Tibial artery (tissue), 4 donors: ENCODE data around the gene ZFY.

ENCODE experiments used
- DNase-seq, 2 donors: peaks; one replicate each; pipeline ENCODE4 v3.0.0-alpha.2; 2019
- H3K27ac ChIP-seq, 2 donors: fragments of 200-600 bp; sonication (generic) in 1 of 2; 1 replicate in 1 of 2; 2 replicates in 1 of 2; pipeline ENCODE4 v1.5.1; 2018 to 2019; ENCODE audit warnings: mild to moderate bottlenecking in 1 of 2
- H3K27me3 ChIP-seq, 2 donors: fragments of 200-600 bp; sonication (generic) in 1 of 2; one replicate each; pipeline versions ENCODE4 v1.5.1 to v1.6.0; 2016 to 2019
- H3K36me3 ChIP-seq, 3 donors: fragments of 200-600 bp; sonication (generic) in 2 of 3; one replicate each; pipeline ENCODE4 v1.5.1; 2016 to 2019; ENCODE audit warnings: mild to moderate bottlenecking in 2 of 3
- H3K4me1 ChIP-seq, 4 donors: fragments of 200-600 bp; sonication (generic) in 2 of 4; 1 replicate in 3 of 4; 2 replicates in 1 of 4; pipeline ENCODE4 v1.5.1; 2016 to 2019
- H3K4me3 ChIP-seq, 2 donors: fragments of 200-600 bp; sonication (generic) in 1 of 2; 1 replicate in 1 of 2; 2 replicates in 1 of 2; pipeline ENCODE4 v1.5.1; 2018 to 2019; ENCODE audit warnings: mild to moderate bottlenecking in 2 of 2
- H3K9me3 ChIP-seq, 3 donors: fragments of 200-600 bp; sonication (generic) in 1 of 3; one replicate each; pipeline ENCODE4 v1.5.1; 2016 to 2019
- CTCF ChIP-seq, 2 experiments: fragments of 200-600 bp in 1 of 2; fragments of 450-650 bp in 1 of 2; IDR thresholded peaks; one replicate each; pipeline ENCODE4 v1.5.1; 2017 to 2019; ENCODE audit warnings: antibody characterized with exemption in 2 of 2, mild to moderate bottlenecking in 1 of 2, moderate library complexity in 1 of 2
- intact Hi-C: fragments of 100-400 bp; cut with DNase I; formaldehyde crosslinking; loops from one replicate; pipeline ENCODE4 v1.15.0; 2023; ENCODE audit warnings: low total_unique reads

The ZFY gene

GRCh38 chrY:2936436-2936750 lies 1.2 kb downstream of the ZFY start:
- Histone ChIP-seq H3K4me3 (peak overlapping the region; percentile 67 to 73), H3K27me3 (no peaks in the 10 kb centered on the region), H3K27ac (peak overlapping the region; percentile 98 to 100), H3K9me3 (no peaks in the 10 kb centered on the region), H3K4me1 (peaks cover 0 to 33% (median 1%) of the 10 kb centered on the region in 4 donors), H3K36me3 (no peaks in the 10 kb centered on the region)
- intact Hi-C loops = no loop called here
- DNase-seq = no peak
- TF ChIP-seq CTCF (IDR thresholded peaks at IDR 0.05) = no peak

- Histone ChIP-seq H3K27ac (peak overlapping the region; percentile 98 to 100), H3K36me3 (no peaks in the 10 kb centered on the region), H3K4me1 (peaks cover 0 to 33% (median 1%) of the 10 kb centered on the region in 4 donors), H3K27me3 (no peaks in the 10 kb centered on the region), H3K4me3 (peak overlapping the region; percentile 67 to 73), H3K9me3 (no peaks in the 10 kb centered on the region)
- TF ChIP-seq CTCF (IDR thresholded peaks at IDR 0.05) = no peak
- DNase-seq = no peak
- intact Hi-C loops = no loop called here
Observed at GRCh38 chrY:2937149-2937548, 2.0 kb downstream of the ZFY start.

- TF ChIP-seq CTCF (IDR thresholded peaks at IDR 0.05) = no peak
- intact Hi-C loops = no loop called here
- H3K27ac ChIP-seq = no peak overlapping the region
- H3K36me3 ChIP-seq = no peaks in the 10 kb centered on the region
- no peaks in the 10 kb centered on the region for H3K9me3 ChIP-seq
- H3K4me1 ChIP-seq = peaks cover 0 to 4% (median 0%) of the 10 kb centered on the region in 4 donors
- H3K27me3 ChIP-seq = no peaks in the 10 kb centered on the region
- no peak overlapping the region for H3K4me3 ChIP-seq
- DNase-seq = no peak
Observed at GRCh38 chrY:2949590-2950252, 14.5 kb downstream of the ZFY start.

- H3K36me3 ChIP-seq = no peaks in the 10 kb centered on the region
- H3K27ac ChIP-seq = no peak overlapping the region
- no peak for TF ChIP-seq CTCF (IDR thresholded peaks at IDR 0.05)
- no peaks in the 10 kb centered on the region for H3K9me3 ChIP-seq
- DNase-seq = no peak
- H3K4me3 ChIP-seq = no peak overlapping the region
- H3K27me3 ChIP-seq = no peaks in the 10 kb centered on the region
- peaks cover 0 to 4% (median 0%) of the 10 kb centered on the region in 4 donors for H3K4me1 ChIP-seq
- intact Hi-C loops = no loop called here
Observed at GRCh38 chrY:2950655-2951054, 15.5 kb downstream of the ZFY start.

- intact Hi-C loops = no loop called here
- H3K27me3 ChIP-seq = no peaks in the 10 kb centered on the region
- no peak overlapping the region for H3K4me3 ChIP-seq
- no peak overlapping the region for H3K27ac ChIP-seq
- no peaks in the 10 kb centered on the region for H3K36me3 ChIP-seq
- TF ChIP-seq CTCF (IDR thresholded peaks at IDR 0.05) = no peak
- peaks cover 0 to 12% (median 0%) of the 10 kb centered on the region in 4 donors for H3K4me1 ChIP-seq
- DNase-seq = no peak
- H3K9me3 ChIP-seq = no peaks in the 10 kb centered on the region
Observed at GRCh38 chrY:2952912-2953311, 17.7 kb downstream of the ZFY start.

GRCh38 chrY:2954735-2955134 lies 19.6 kb downstream of the ZFY start:
- H3K27me3 ChIP-seq = no peaks in the 10 kb centered on the region
- H3K9me3 ChIP-seq = no peaks in the 10 kb centered on the region
- no peak overlapping the region for H3K4me3 ChIP-seq
- intact Hi-C loops = no loop called here
- TF ChIP-seq CTCF (IDR thresholded peaks at IDR 0.05) = no peak
- peaks cover 0 to 13% (median 0%) of the 10 kb centered on the region in 4 donors for H3K4me1 ChIP-seq
- H3K27ac ChIP-seq = no peak overlapping the region
- no peak for DNase-seq
- H3K36me3 ChIP-seq = no peaks in the 10 kb centered on the region
